ENCODE measurements around the gene PAF1. TPM values are rescaled to one million over a fixed set of nuclear protein-coding genes. Genes with fewer than 3 reads are reported as not detected.

PAF1 gene
- total RNA-seq, 1 experiment from 2014 or later: 47.0 TPM

GRCh38 chr19:39397360-39398296 is 6.7 kb upstream of the PAF1 start:
- peak; percentile 92 for DNase-seq (ENCODE audit: unreplicated experiment)
- CTCF ChIA-PET: interaction anchor here (0.6 to 4.2 kb wide), 20 partner anchors 9 to 448 kb away, joined by 3 to 80 read pairs (median 4); partner anchors contain the start of genes EID2B, PLEKHG2 and ZFP36
- H3K4me1 Mint-ChIP-seq (ENCODE audit: insufficient read depth, unreplicated experiment): peaks cover 40% of the 10 kb centered on the region
- no peaks in the 10 kb centered on the region for H3K9me3 Mint-ChIP-seq (ENCODE audit: unreplicated experiment)
- no peaks in the 10 kb centered on the region for H3K27me3 Mint-ChIP-seq (ENCODE audit: insufficient read depth, unreplicated experiment)
- H3K36me3 Mint-ChIP-seq (ENCODE audit: insufficient read depth, unreplicated experiment): peaks cover 26% of the 10 kb centered on the region
- BruUV-seq (replicated peaks): TSS peak; percentile 54
- peak overlapping the region; percentile 92 for H3K27ac Mint-ChIP-seq (ENCODE audit: low read depth, unreplicated experiment)
- intact Hi-C loops (cut with micrococcal nuclease): loop anchor here (1.0 to 5.0 kb wide), 2 partner anchors 14 to 135 kb away; partner anchors contain the start of gene EID2B
- POLR2A ChIA-PET: interaction anchor here (0.6 to 5.0 kb wide), 15 partner anchors 10 to 405 kb away, joined by 3 to 121 read pairs (median 4); partner anchors contain the start of genes EID2B, PLEKHG2, RPS16 and SAMD4B
- TF ChIP-seq CTCF (IDR thresholded peaks at IDR 0.05; ENCODE audit: unreplicated experiment): peak; percentile 98
- H3K4me3 Mint-ChIP-seq (ENCODE audit: unreplicated experiment): peak overlapping the region; percentile 10

DNA sequence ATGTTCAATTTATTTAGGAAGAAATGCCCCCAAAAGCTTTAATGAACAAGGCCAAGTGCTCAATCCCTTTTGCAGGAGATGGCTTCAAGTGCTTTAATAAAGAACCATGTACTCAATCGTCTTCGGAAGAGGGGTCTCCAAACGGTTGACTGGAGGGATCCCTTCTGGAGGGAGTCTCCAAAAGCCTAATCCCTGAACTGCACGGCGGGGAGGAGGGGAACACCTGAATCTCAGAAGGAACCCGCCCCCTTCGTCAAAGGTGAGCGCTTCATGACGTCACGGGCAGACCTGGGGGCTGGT is 505 bp downstream of the PAF1 start:
- Mint-ChIP-seq H3K4me3 (ENCODE audit: unreplicated experiment) (peak overlapping the region; percentile 93), H3K27me3 (ENCODE audit: insufficient read depth, unreplicated experiment) (no peaks in the 10 kb centered on the region), H3K9me3 (ENCODE audit: unreplicated experiment) (no peaks in the 10 kb centered on the region), H3K27ac (ENCODE audit: low read depth, unreplicated experiment) (peak overlapping the region; percentile 98), H3K4me1 (ENCODE audit: insufficient read depth, unreplicated experiment) (peaks cover 12% of the 10 kb centered on the region), H3K36me3 (ENCODE audit: insufficient read depth, unreplicated experiment) (peaks cover 79% of the 10 kb centered on the region)
- CTCF ChIA-PET: interaction anchor here (0.7 to 2.3 kb wide), 2 partner anchors 21 to 118 kb away, joined by 3 to 14 read pairs; partner anchors contain the start of gene PLEKHG2
- TF ChIP-seq CTCF (IDR thresholded peaks at IDR 0.05; ENCODE audit: unreplicated experiment): no peak
- DNase-seq (ENCODE audit: unreplicated experiment): peak; percentile 70
- POLR2A ChIA-PET: interaction anchor here (0.7 to 3.2 kb wide), 20 partner anchors 8 to 214 kb away, joined by 3 to 44 read pairs (median 6); partner anchors contain the start of genes PLEKHG2, RPS16, SAMD4B and SUPT5H
- BruUV-seq (replicated peaks): TSS peak; percentile 44
- intact Hi-C loops (cut with micrococcal nuclease): loop anchor here (2.0 to 5.0 kb wide), 2 partner anchors 40 to 48 kb away; partner anchors contain the start of gene SAMD4B

DNA sequence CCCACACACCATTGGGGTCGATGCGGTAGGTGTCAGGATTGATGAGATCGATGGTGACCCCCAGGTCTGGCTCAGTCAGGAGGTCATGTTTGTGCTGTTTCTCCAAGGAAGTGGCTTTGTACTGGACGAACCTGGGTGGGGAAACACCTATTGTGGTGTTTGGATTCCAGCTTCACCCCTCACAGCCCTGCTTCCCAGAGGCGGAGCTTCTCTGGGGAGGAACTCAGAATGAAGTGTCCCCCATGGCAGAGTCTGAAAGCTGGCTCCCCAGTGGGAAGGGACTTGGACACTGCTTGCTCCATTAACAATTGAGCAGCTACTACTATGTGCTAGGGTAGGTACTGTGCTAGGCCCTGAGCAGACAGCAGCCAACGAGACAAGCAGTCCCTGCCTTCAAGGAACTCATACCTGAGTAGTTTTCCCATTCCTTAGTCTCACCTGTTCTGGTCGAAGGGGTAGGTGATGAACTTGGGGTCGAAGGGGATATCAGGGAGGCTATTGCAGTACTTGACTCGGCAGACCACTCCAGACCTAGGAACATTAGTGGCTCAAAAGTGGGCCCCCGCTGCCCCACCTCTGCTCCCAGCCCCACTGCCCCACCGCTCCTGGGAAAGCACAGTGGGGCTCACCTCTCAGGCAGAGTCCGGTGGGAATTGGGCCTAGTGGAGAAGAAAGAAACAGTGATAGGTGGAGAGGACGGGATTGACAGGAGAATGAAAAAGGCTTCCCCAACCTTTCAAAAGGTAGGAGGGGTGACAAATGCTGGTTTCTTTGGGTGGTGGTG is 1.1 kb downstream of the PAF1 start:
- BruUV-seq (replicated peaks): no TSS peak
- Mint-ChIP-seq H3K9me3 (ENCODE audit: unreplicated experiment) (no peaks in the 10 kb centered on the region), H3K27ac (ENCODE audit: low read depth, unreplicated experiment) (peak overlapping the region; percentile 98), H3K4me1 (ENCODE audit: insufficient read depth, unreplicated experiment) (peaks cover 12% of the 10 kb centered on the region), H3K4me3 (ENCODE audit: unreplicated experiment) (peak overlapping the region; percentile 93), H3K27me3 (ENCODE audit: insufficient read depth, unreplicated experiment) (no peaks in the 10 kb centered on the region), H3K36me3 (ENCODE audit: insufficient read depth, unreplicated experiment) (peaks cover 79% of the 10 kb centered on the region)
- no peak for DNase-seq (ENCODE audit: unreplicated experiment)
- ChIA-PET CTCF (interaction anchor here (0.6 to 1.0 kb wide), 4 partner anchors 15 to 428 kb away, joined by 3 read pairs; no protein-coding TSS in a partner anchor), POLR2A (interaction anchor here (1.3 to 3.2 kb wide), 4 partner anchors 14 to 46 kb away, joined by 3 to 44 read pairs (median 38); partner anchors contain the start of genes RPS16 and ZFP36)
- intact Hi-C loops (cut with micrococcal nuclease): loop anchor here (2.0 to 5.0 kb wide), 2 partner anchors 41 to 48 kb away; partner anchors contain the start of gene SAMD4B
- no peak for TF ChIP-seq CTCF (IDR thresholded peaks at IDR 0.05; ENCODE audit: unreplicated experiment)

Measured in MCF 10A (cell line).